NCI-H2107 (cell line): ENCODE measurements around the gene NLGN1.

Experiments
- DNase-seq: peaks from one replicate; lab custom pipeline; 2025; lab: John Stamatoyannopoulos, UW

Gene NLGN1

GRCh38 chr3:173635826-173636225 is 238.3 kb downstream of the NLGN1 start:
- no peak for DNase-seq

DNA sequence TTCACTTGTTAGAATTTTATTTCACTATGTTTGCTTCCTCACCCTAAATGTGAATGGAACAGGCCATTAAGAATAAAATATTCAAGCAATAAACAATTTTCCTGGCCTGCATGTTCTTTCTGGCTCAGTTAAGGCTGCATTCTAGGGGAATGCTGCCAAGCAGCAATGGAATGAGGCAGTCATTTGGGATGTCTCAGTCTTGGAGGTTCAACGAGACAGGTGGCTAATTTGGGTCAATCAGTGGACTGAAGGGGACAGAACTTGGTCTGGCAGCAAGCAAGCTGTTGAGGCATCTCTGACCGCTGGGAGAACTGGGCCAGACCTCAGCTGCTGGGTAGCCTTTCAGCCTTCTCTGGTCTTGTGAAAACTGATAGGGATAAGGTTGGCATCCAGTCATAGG is 241.6 kb downstream of the NLGN1 start:
- DNase-seq, result no peak

DNA sequence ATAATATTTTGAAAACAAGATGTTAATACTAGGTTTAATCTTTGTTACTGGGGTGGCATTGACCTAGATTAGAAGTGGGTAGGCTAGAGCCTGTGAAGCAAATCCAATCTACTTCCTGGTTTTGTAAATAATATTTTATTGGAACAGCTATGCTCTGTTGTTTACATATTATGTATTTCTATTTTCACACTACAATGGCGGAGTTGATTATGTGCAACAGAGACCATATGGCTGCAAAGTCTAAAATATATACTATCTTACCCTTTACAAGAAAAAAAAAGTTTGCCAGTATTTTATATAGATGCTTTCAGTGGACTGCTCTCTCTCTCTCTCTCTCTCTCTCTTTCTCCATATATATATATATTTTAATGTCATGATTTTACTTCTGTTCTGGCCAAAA is 244.2 kb downstream of the NLGN1 start:
- DNase-seq, result no peak

GRCh38 chr3:173644086-173645082 is 246.8 kb downstream of the NLGN1 start:
- DNase-seq, result no peak

- no peak for DNase-seq
These were observed 253.1 kb downstream of the NLGN1 start for GRCh38 chr3:173650596-173650995.

- no peak for DNase-seq
These were observed 254.5 kb downstream of the NLGN1 start for GRCh38 chr3:173652093-173652492.

GRCh38 chr3:173653781-173654180 is 256.2 kb downstream of the NLGN1 start:
- DNase-seq, result no peak

DNA sequence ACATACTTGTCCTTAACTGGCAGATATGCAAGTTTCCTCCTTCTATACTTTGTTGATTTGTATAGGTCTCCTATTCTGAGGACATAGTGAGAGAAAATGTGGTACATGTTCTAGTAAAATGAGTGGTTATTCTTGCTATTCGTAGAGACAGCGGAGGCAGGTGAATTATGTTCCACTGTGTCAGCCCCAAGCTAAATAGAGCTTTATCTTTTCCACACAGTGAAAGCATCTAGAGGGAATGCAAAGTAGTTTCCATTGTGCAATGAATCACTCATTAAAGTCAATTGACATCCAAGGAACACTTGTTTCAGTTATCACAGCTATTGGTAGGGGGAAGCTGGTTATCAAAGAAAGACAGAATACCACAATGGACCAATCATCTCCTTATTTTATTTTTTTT is 262.4 kb downstream of the NLGN1 start:
- DNase-seq, result no peak

DNA sequence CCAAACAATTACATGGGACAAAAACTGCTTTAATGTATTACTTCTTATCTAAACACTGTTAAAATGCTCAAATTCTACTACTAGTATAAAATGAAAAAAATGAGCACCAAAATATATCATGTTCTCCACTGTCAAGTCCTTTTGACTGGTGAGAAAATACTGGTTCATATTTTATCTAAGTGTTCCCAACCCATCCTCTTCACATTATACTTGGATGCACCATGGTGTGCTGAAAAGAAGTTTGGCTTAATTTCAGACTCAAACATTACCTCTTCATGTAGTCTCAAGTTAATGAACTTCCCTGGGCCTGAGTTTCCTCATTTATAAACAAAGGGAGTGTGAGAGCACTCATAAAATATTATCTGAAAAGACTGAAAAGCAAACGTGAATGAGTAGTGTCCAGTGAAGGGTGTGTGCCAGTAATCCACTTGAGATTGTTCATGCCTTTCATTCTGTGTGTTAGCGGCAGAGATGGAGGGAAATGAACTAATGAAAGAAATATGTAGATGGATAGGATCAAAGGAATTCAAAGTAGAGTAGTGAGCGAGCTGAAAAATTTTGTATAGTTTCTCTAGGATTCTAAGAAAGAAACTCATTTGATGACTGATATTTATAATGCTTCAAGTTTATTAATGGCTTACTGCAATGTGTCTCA is 263.2 kb downstream of the NLGN1 start:
- no peak for DNase-seq

DNA sequence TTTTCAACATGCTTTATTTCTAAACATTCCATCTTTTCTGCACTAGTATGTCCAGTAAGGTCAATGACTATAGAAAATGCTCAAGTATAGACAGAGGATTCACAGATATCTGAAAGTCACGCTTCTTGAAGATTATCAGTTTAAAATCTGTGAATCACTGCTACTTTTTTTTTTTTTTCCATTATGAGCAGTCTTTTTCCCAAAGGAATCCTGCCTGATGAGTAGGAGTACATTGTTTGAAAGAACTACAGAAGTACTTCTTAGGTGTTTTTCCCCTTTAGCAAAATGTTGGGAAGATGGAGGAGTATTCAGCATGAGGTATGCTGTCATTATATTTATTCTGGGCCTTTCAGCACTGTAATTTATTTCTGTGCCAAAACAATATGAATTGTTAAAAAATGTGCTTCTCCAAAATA is 266.2 kb downstream of the NLGN1 start:
- DNase-seq, result no peak

GRCh38 chr3:173676094-173676493 is 278.6 kb downstream of the NLGN1 start:
- no peak for DNase-seq

- DNase-seq, result no peak
These were observed 283.7 kb downstream of the NLGN1 start for GRCh38 chr3:173681188-173681678.

GRCh38 chr3:173685456-173685855 is 287.9 kb downstream of the NLGN1 start:
- DNase-seq, result no peak

- no peak for DNase-seq
These were observed 290.8 kb downstream of the NLGN1 start for GRCh38 chr3:173688216-173688842.

- no peak for DNase-seq
These were observed 293.1 kb downstream of the NLGN1 start for GRCh38 chr3:173690542-173691180.

DNA sequence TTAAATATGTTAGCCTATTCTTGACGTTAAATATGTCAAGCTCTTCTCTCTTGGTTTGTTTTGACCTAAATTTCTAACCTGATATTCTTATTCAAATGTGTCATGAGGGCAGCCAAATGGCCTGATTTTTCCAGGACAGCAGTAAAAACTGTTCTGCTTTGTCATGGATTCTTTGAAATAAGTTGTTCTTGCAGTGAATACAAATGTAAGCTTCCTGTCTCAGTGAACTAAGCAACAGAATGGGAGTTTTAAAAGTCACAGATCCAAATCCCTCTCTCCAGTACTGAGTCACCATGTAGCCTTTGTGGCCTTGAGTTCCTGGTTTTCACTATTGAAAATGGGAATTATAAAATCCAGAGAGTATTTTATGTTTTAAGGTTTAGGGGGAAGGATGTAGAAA is 301.8 kb downstream of the NLGN1 start:
- no peak for DNase-seq

DNA sequence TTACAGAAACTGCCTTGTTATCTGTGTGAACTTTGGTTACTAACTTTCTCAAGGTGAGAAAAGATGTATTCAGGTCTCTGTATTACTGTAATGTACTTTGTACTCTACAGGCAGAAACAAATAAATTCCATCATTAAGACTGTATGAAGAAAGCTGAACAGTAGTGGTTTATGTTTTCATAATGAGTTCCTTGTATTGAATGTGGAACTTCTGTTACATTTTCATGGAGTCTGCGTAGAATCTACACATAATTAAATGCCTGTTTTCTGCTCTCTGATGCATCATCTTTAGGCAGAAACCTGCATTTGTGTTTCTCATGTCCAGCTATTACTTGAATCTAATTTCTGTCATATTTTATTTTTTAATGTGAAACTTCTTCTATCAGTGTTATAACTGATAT is 302.8 kb downstream of the NLGN1 start:
- no peak for DNase-seq

GRCh38 chr3:173702561-173702960 is 305.0 kb downstream of the NLGN1 start:
- no peak for DNase-seq

DNA sequence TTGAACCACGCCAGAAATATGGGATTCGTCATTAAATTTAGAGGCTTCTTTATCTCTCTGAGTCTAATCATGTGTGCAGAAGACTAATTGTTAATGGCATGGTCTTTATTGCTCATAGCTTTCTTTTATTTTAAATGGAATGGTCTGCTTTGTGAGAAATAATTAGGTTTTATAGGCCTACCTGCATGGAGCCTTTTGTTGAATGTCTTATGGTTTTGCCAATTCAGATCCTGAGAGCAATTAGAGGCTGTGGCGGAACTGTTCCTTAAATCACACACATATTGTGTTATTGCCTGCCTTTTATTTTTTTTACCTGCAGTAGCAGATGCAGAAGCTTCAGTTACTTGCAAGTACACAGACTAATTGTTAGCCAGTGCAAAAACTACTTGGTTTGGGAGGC is 306.2 kb downstream of the NLGN1 start:
- peak; percentile 41 for DNase-seq

- no peak for DNase-seq
These were observed 309.1 kb downstream of the NLGN1 start for GRCh38 chr3:173706630-173707029.

GRCh38 chr3:173708191-173708590 is 310.6 kb downstream of the NLGN1 start:
- DNase-seq, result no peak

- DNase-seq, result no peak
These were observed 311.5 kb downstream of the NLGN1 start for GRCh38 chr3:173709026-173709425.
